Lower lobe of right lung (tissue), 2 donors: ENCODE results near the gene SYCP3. TPM values are rescaled to one million over a fixed set of nuclear protein-coding genes. Genes with fewer than 3 reads are reported as not detected.
A peak's percentile ranks its signal among the peaks of the same experiment; 100 is the strongest.

Experiments used
- ATAC-seq, 2 donors: fragments of 200-7000 bp; cut with Tn5 transposase; one replicate each; pipeline ENCODE4 v1.9.1; 2020 to 2022; ENCODE audit warnings: mild to moderate bottlenecking in 2 of 2, moderate library complexity in 2 of 2
- DNase-seq: peaks from one replicate; pipeline ENCODE4 v3.0.0-alpha.2; 2020
- H3K27ac ChIP-seq: fragments of 200-600 bp; one replicate; pipeline ENCODE4 v1.8.0; 2022
- H3K27me3 ChIP-seq: fragments of 200-600 bp; one replicate; pipeline ENCODE4 v1.8.0; 2022; ENCODE audit warnings: low read depth
- H3K36me3 ChIP-seq: fragments of 200-600 bp; one replicate; pipeline ENCODE4 v1.8.0; 2022; ENCODE audit warnings: mild to moderate bottlenecking
- H3K4me1 ChIP-seq: fragments of 200-600 bp; one replicate; pipeline ENCODE4 v1.8.0; 2022
- H3K4me3 ChIP-seq: fragments of 200-600 bp; one replicate; pipeline ENCODE4 v1.8.0; 2022; ENCODE audit warnings: mild to moderate bottlenecking
- H3K9me3 ChIP-seq: fragments of 200-600 bp; one replicate; pipeline ENCODE4 v1.8.0; 2022
- CTCF ChIP-seq: fragments of 200-600 bp; IDR thresholded peaks from one replicate; pipeline ENCODE4 v1.8.0; 2022; ENCODE audit warnings: antibody characterized with exemption, mild to moderate bottlenecking
- intact Hi-C: fragments of 100-400 bp; cut with DNase I; formaldehyde crosslinking; loops from one replicate; pipeline ENCODE4 v1.11.0; 2022
- total RNA-seq: library from RNA; stranded (reverse); fragmentation: NEBNext Ultra II Directional; extraction: Animal tissue kit (Norgen Biotek cat#: 25700); gene quantifications from one replicate; pipeline ENCODE4 v1.2.1, GENCODE V29; 2021
- donor health status: DM: no; HTN: yes; CAD: no; lungs with severe emphysema.

SYCP3 gene
- total RNA-seq, 1 donor from 2014 or later = 0.71 TPM

GRCh38 chr12:101706403-101706802 lies 32.9 kb downstream of the SYCP3 start:
- DNase-seq (no peak), ATAC-seq (no peak)
- Histone ChIP-seq H3K4me3 (no peak overlapping the region), H3K9me3 (no peaks in the 10 kb centered on the region), H3K27ac (no peak overlapping the region), H3K27me3 (no peaks in the 10 kb centered on the region), H3K4me1 (peaks cover 35% of the 10 kb centered on the region), H3K36me3 (no peaks in the 10 kb centered on the region)
- no peak for TF ChIP-seq CTCF
- intact Hi-C loops = no loop called here

GRCh38 chr12:101703487-101703886 lies 35.8 kb downstream of the SYCP3 start:
- H3K4me3 ChIP-seq = no peak overlapping the region
- H3K36me3 ChIP-seq = no peaks in the 10 kb centered on the region
- no peaks in the 10 kb centered on the region for H3K27me3 ChIP-seq
- no peaks in the 10 kb centered on the region for H3K9me3 ChIP-seq
- ATAC-seq = no peak
- H3K27ac ChIP-seq = no peak overlapping the region
- peaks cover 45% of the 10 kb centered on the region for H3K4me1 ChIP-seq
- intact Hi-C loops = no loop called here
- TF ChIP-seq CTCF = no peak
- DNase-seq = no peak

GRCh38 chr12:101700299-101700820 lies 38.9 kb downstream of the SYCP3 start:
- DNase-seq = no peak
- intact Hi-C loops = no loop called here
- TF ChIP-seq CTCF = no peak
- Histone ChIP-seq H3K27ac (no peak overlapping the region), H3K9me3 (no peaks in the 10 kb centered on the region), H3K36me3 (no peaks in the 10 kb centered on the region), H3K27me3 (no peaks in the 10 kb centered on the region), H3K4me3 (peak overlapping the region; percentile 7), H3K4me1 (peaks cover 53% of the 10 kb centered on the region)
- ATAC-seq = no peak

DNA sequence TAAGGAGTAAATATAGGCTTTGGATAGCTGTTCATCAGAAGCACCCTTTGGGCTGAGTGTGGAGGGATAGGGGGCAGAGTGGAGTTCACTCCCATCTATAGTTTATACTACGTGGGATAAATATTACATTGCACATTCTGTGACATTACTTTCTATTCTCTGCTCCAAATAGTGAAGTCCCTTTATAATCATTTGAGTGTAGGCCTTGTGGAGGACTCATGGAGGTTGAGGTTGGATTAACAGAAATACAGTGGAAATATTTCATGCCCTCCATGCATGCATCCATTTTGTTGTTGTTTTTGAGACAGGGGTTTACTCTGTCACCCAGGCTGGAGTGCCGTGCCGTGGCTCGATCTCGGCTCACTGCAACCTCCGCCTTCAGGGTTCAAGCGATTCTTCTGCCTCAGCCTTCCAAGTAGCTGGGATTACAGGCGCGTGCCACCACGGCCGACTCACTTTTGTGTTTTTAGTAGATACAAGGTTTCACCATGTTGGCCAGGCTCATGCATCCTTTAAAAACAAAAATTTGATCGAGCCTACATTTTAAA lies 40.4 kb downstream of the SYCP3 start:
- no peaks in the 10 kb centered on the region for H3K27me3 ChIP-seq
- no peak for DNase-seq
- H3K9me3 ChIP-seq = no peaks in the 10 kb centered on the region
- intact Hi-C loops = no loop called here
- peaks cover 52% of the 10 kb centered on the region for H3K4me1 ChIP-seq
- no peak for ATAC-seq
- no peaks in the 10 kb centered on the region for H3K36me3 ChIP-seq
- H3K4me3 ChIP-seq = peak overlapping the region; percentile 90
- H3K27ac ChIP-seq = no peak overlapping the region
- TF ChIP-seq CTCF = no peak

- peaks cover 45% of the 10 kb centered on the region for H3K4me1 ChIP-seq
- DNase-seq = peak; percentile 70
Measured at GRCh38 chr12:101697930-101698799, 41.1 kb downstream of the SYCP3 start.

More at GRCh38 chr12:101697930-101698799, 41.1 kb downstream of the SYCP3 start:
- H3K4me3 ChIP-seq = peak overlapping the region; percentile 90
- H3K27ac ChIP-seq = peak overlapping the region; percentile 89
- peak; percentile 74 to 77 for ATAC-seq
- intact Hi-C loops = no loop called here
- no peak for TF ChIP-seq CTCF
- H3K36me3 ChIP-seq = no peaks in the 10 kb centered on the region
- H3K27me3 ChIP-seq = no peaks in the 10 kb centered on the region
- no peaks in the 10 kb centered on the region for H3K9me3 ChIP-seq
